OCI-LY7 (cell line): ENCODE results near the gene TMEM244. TPM values are rescaled to one million over a fixed set of nuclear protein-coding genes. Genes with fewer than 3 reads are reported as not detected.
"Not testable (repeated sequence)": the region's sequence is repeated elsewhere in the genome, so short reads cannot be mapped to it uniquely, and the experiment has no call there.

Experiments
- BruUV-seq: library from RNA; stranded (reverse); fragments of 400-500 nt; replicated peaks from 2 replicates; lab custom pipeline; 2021; lab: Mats Ljungman, UMichigan
- CTCF ChIA-PET: fragments of 300-600 bp; sonication (Branson Sonifier 250); formaldehyde crosslinking; loops from one replicate; lab custom pipeline; 2022; ENCODE audit warnings: antibody characterized with exemption; ENCODE audit not compliant: unreplicated experiment; lab: Charles Lee
- POLR2A ChIA-PET: fragments of 300-600 bp; sonication (Branson Sonifier 250); formaldehyde crosslinking; loops from one replicate; lab custom pipeline; 2022; ENCODE audit warnings: antibody characterized with exemption; lab: Charles Lee
- DNase-seq: peaks from one replicate; pipeline ENCODE4 v3.0.0-alpha.2; 2015; ENCODE audit warnings: low spot score
- H2AFZ ChIP-seq: fragments of 200-600 bp; sonication (generic), shearing (Covaris generic); 2 replicates; pipeline ENCODE4 v1.6.1; 2014; ENCODE audit warnings: mild to moderate bottlenecking, antibody characterized with exemption, low read length, moderate library complexity
- H3K27ac ChIP-seq: fragments of 200-600 bp; sonication (generic); 2 replicates; pipeline ENCODE4 v1.5.1; 2014; ENCODE audit warnings: mixed run types, low read depth, mild to moderate bottlenecking, moderate library complexity, low read length, inconsistent platforms; ENCODE audit not compliant: poor library complexity, severe bottlenecking
- H3K36me3 ChIP-seq: fragments of 200-600 bp; sonication (generic); 2 replicates; pipeline ENCODE4 v1.6.1; 2014; ENCODE audit warnings: mild to moderate bottlenecking, antibody characterized with exemption, low read length, moderate library complexity, mixed read lengths; ENCODE audit not compliant: insufficient read depth
- H3K4me1 ChIP-seq: fragments of 200-600 bp; sonication (generic); 2 replicates; pipeline ENCODE4 v1.5.1; 2014; ENCODE audit warnings: mild to moderate bottlenecking, low read length; ENCODE audit not compliant: insufficient read depth, poor library complexity, severe bottlenecking
- H3K4me2 ChIP-seq: fragments of 200-600 bp; sonication (generic); 2 replicates; pipeline ENCODE4 v1.6.1; 2014; ENCODE audit warnings: mild to moderate bottlenecking, low read length
- H3K4me3 ChIP-seq: fragments of 200-600 bp; sonication (generic); 2 replicates; pipeline ENCODE4 v1.5.1; 2014; ENCODE audit warnings: mild to moderate bottlenecking, low read depth, low read length; ENCODE audit not compliant: poor library complexity, severe bottlenecking
- H3K79me2 ChIP-seq: fragments of 200-600 bp; sonication (generic); 2 replicates; pipeline ENCODE4 v1.6.1; 2016; ENCODE audit warnings: low read depth, mild to moderate bottlenecking, low read length, moderate library complexity, mixed read lengths; ENCODE audit not compliant: insufficient read depth
- H3K9me2 ChIP-seq: fragments of 200-600 bp; sonication (generic); 2 replicates; pipeline ENCODE4 v1.6.1; 2016; ENCODE audit warnings: mild to moderate bottlenecking, low read length, mixed read lengths; ENCODE audit not compliant: insufficient read depth
- H3K9me3 ChIP-seq: fragments of 200-600 bp; sonication (generic); 2 replicates; pipeline ENCODE4 v1.6.1; 2014; ENCODE audit warnings: mild to moderate bottlenecking, mixed run types, low read length, mixed read lengths
- H4K20me1 ChIP-seq: fragments of 200-600 bp; sonication (generic); 2 replicates; pipeline ENCODE4 v1.6.1; 2014; ENCODE audit warnings: mild to moderate bottlenecking, antibody characterized with exemption, low read length, moderate library complexity, mixed read lengths; ENCODE audit not compliant: insufficient read depth
- CTCF ChIP-seq: fragments of 200-600 bp; sonication (generic); conservative IDR thresholded peaks from 2 replicates; pipeline ENCODE4 v1.5.1; 2014; ENCODE audit warnings: mild to moderate bottlenecking, antibody characterized with exemption, low read length, moderate library complexity, mixed read lengths
- EZH2phosphoT487 ChIP-seq: fragments of 200-600 bp; sonication (generic); IDR thresholded peaks from 2 replicates; pipeline ENCODE4 v1.6.1; 2018; ENCODE audit warnings: low read depth, borderline replicate concordance, mild to moderate bottlenecking, mixed run types, antibody characterized with exemption, low read length, moderate library complexity, mixed read lengths
- intact Hi-C: fragments of 100-400 bp; cut with micrococcal nuclease; formaldehyde crosslinking; loops from one replicate; pipeline ENCODE4 v1.10.0; 2022; ENCODE audit not compliant: unreplicated experiment
- total RNA-seq, 2 experiments: library from RNA; depleted of rRNA in 1 of 2; stranded (reverse); fragments of >200 nt in 1 of 2; shearing (Covaris generic) in 1 of 2; gene quantifications; 2 replicates each; pipeline ENCODE4 v1.2.3, GENCODE V29; 2014 to 2022

Gene TMEM244
- total RNA-seq, 2 experiments from 2014 or later, result not detected

- Histone ChIP-seq H3K27ac (no peak overlapping the region), H3K4me2 (no peak overlapping the region), H3K4me1 (no peaks in the 10 kb centered on the region), H4K20me1 (no peaks in the 10 kb centered on the region), H2AFZ (no peak overlapping the region), H3K36me3 (no peaks in the 10 kb centered on the region), H3K9me2 (no peaks in the 10 kb centered on the region), H3K79me2 (no peaks in the 10 kb centered on the region), H3K4me3 (no peak overlapping the region), H3K9me3 (no peaks in the 10 kb centered on the region)
- no peak for DNase-seq
- TF ChIP-seq EZH2phosphoT487 (no peak), CTCF (no peak)
- ChIA-PET CTCF (no interaction called here), POLR2A (interaction anchor here (0.7 kb wide), 1 partner anchor 1189 kb away, joined by 3 read pairs; no protein-coding TSS in a partner anchor)
- intact Hi-C loops, result no loop called here
- BruUV-seq, result no TSS peak
These were observed 48.9 kb downstream of the TMEM244 start for GRCh38 chr6:129812145-129812777.

GRCh38 chr6:129807141-129807540 is 54.0 kb downstream of the TMEM244 start:
- intact Hi-C loops, POLR2A ChIA-PET, H3K9me3 ChIP-seq, H3K9me2 ChIP-seq, H3K4me3 ChIP-seq, H3K79me2 ChIP-seq, H3K27ac ChIP-seq, H3K4me1 ChIP-seq, BruUV-seq, H3K36me3 ChIP-seq, CTCF ChIA-PET, DNase-seq, H3K4me2 ChIP-seq, H4K20me1 ChIP-seq, H2AFZ ChIP-seq: not testable (repeated sequence)

GRCh38 chr6:129802920-129803319 is 58.2 kb downstream of the TMEM244 start:
- intact Hi-C loops, DNase-seq, H3K27ac ChIP-seq, H3K79me2 ChIP-seq, BruUV-seq, H3K4me2 ChIP-seq, H2AFZ ChIP-seq, CTCF ChIA-PET, H3K9me3 ChIP-seq, H3K4me1 ChIP-seq, H3K9me2 ChIP-seq, POLR2A ChIA-PET, H3K36me3 ChIP-seq, H3K4me3 ChIP-seq, H4K20me1 ChIP-seq: not testable (repeated sequence)

- H3K9me3 ChIP-seq, result no peaks in the 10 kb centered on the region
- no peaks in the 10 kb centered on the region for H3K4me1 ChIP-seq
- H4K20me1 ChIP-seq, result no peaks in the 10 kb centered on the region
- H3K27ac ChIP-seq, result no peak overlapping the region
- no TSS peak for BruUV-seq
- H3K9me2 ChIP-seq, result no peaks in the 10 kb centered on the region
- no peak for TF ChIP-seq EZH2phosphoT487
- ChIA-PET POLR2A (no interaction called here), CTCF (no interaction called here)
- H3K4me2 ChIP-seq, result no peak overlapping the region
- no peak overlapping the region for H2AFZ ChIP-seq
- no peaks in the 10 kb centered on the region for H3K79me2 ChIP-seq
- DNase-seq, result no peak
- H3K36me3 ChIP-seq, result no peaks in the 10 kb centered on the region
- no peak overlapping the region for H3K4me3 ChIP-seq
- intact Hi-C loops, result no loop called here
These were observed 59.2 kb downstream of the TMEM244 start for GRCh38 chr6:129801909-129802308.
